Thyroid gland (tissue), 4 donors: ENCODE results near the gene KIAA1671. TPM values are rescaled to one million over a fixed set of nuclear protein-coding genes. Genes with fewer than 3 reads are reported as not detected.
A peak's percentile ranks its signal among the peaks of the same experiment; 100 is the strongest.

ENCODE experiments used
- DNase-seq, 2 donors: peaks; one replicate each; pipeline ENCODE4 v3.0.0-alpha.2; 2019
- H3K27ac ChIP-seq, 3 donors: fragments of 200-600 bp; sonication (generic); 1 replicate in 2 of 3; 2 replicates in 1 of 3; pipeline ENCODE4 v1.5.1; 2016 to 2019; ENCODE audit warnings: mild to moderate bottlenecking in 1 of 3, moderate library complexity in 1 of 3
- H3K27me3 ChIP-seq: fragments of 200-600 bp; sonication (generic); one replicate; pipeline ENCODE4 v1.5.1; 2019
- H3K36me3 ChIP-seq, 2 donors: fragments of 200-600 bp; sonication (generic); one replicate each; pipeline ENCODE4 v1.5.1; 2016 to 2019
- H3K4me1 ChIP-seq, 2 donors: fragments of 200-600 bp; sonication (generic); one replicate each; pipeline ENCODE4 v1.5.1; 2017 to 2019
- H3K4me3 ChIP-seq, 3 donors: fragments of 200-600 bp; sonication (generic); replicated peaks in 1 of 3; 1 replicate in 2 of 3; 2 replicates in 1 of 3; pipeline ENCODE4 v1.5.1; 2016; ENCODE audit warnings: mild to moderate bottlenecking in 1 of 3
- H3K9me3 ChIP-seq: fragments of 200-600 bp; sonication (generic); one replicate; pipeline ENCODE4 v1.5.1; 2017
- CTCF ChIP-seq, 6 experiments: fragments of 200-600 bp in 3 of 6; fragments of 450-650 bp in 3 of 6; sonication (generic) in 3 of 6; IDR thresholded peaks; one replicate each; pipeline ENCODE4 v1.5.1; 2016 to 2019; ENCODE audit warnings: antibody characterized with exemption in 6 of 6, mild to moderate bottlenecking in 2 of 6, inconsistent platforms in 1 of 6, moderate library complexity in 1 of 6
- POLR2A ChIP-seq, 2 donors: fragments of 450-650 bp; IDR thresholded peaks; one replicate each; pipeline ENCODE4 v1.6.1; 2017; ENCODE audit warnings: antibody characterized with exemption in 2 of 2, mild to moderate bottlenecking in 2 of 2, moderate library complexity in 1 of 2
- WGBS, 2 donors: methylation state at CpG; one replicate each; pipeline ENCODE4 v1.1.5; 2017; 5-methylcytosine and 5-hydroxymethylcytosine counted together
- intact Hi-C: fragments of 100-400 bp; cut with DNase I; formaldehyde crosslinking; loops from one replicate; pipeline ENCODE4 v1.15.1; 2023
- total RNA-seq, 4 donors: library from RNA; depleted of rRNA; stranded (reverse); fragments of >200 nt; gene quantifications; one replicate each; pipeline ENCODE4 v1.2.3, GENCODE V29; 2016

KIAA1671 gene
- total RNA-seq, 4 donors from 2014 or later = 63.2 to 111 (median 79.7) TPM

GRCh38 chr22:25134028-25134427, 181.5 kb downstream of the KIAA1671 start:
- Histone ChIP-seq H3K27me3 (no peaks in the 10 kb centered on the region), H3K27ac (peak overlapping the region; percentile 61 to 69 (median 67)), H3K36me3 (no peaks in the 10 kb centered on the region), H3K4me1 (peaks cover 56 to 88% of the 10 kb centered on the region in 2 donors), H3K4me3 (no peak overlapping the region), H3K9me3 (no peaks in the 10 kb centered on the region)
- TF ChIP-seq CTCF (IDR thresholded peaks at IDR 0.05) = no peak
- no peak for TF ChIP-seq POLR2A (IDR thresholded peaks at IDR 0.05)
- intact Hi-C loops = no loop called here
- peak; percentile 50 to 64 for DNase-seq
- 35 to 47% methylated on average over 4 of the region's 4 CpGs for WGBS, 2 donors

GRCh38 chr22:25134451-25134850, 181.9 kb downstream of the KIAA1671 start:
- Histone ChIP-seq H3K36me3 (no peaks in the 10 kb centered on the region), H3K4me1 (peaks cover 56 to 92% of the 10 kb centered on the region in 2 donors), H3K27me3 (no peaks in the 10 kb centered on the region), H3K9me3 (no peaks in the 10 kb centered on the region), H3K27ac (peak overlapping the region; percentile 61 to 69 (median 67)), H3K4me3 (no peak overlapping the region)
- DNase-seq = no peak
- 73 to 78% methylated on average over 2 of the region's 2 CpGs for WGBS, 2 donors
- intact Hi-C loops = no loop called here
- TF ChIP-seq POLR2A (IDR thresholded peaks at IDR 0.05) = no peak
- TF ChIP-seq CTCF (IDR thresholded peaks at IDR 0.05) = no peak

GRCh38 chr22:25136953-25137576, 184.5 kb downstream of the KIAA1671 start:
- Histone ChIP-seq H3K27me3 (no peaks in the 10 kb centered on the region), H3K36me3 (no peaks in the 10 kb centered on the region), H3K27ac (peak overlapping the region; percentile 53 to 74 (median 62)), H3K4me1 (peaks cover 36 to 75% of the 10 kb centered on the region in 2 donors), H3K4me3 (no peak overlapping the region), H3K9me3 (no peaks in the 10 kb centered on the region)
- intact Hi-C loops = no loop called here
- no peak for DNase-seq
- TF ChIP-seq CTCF (IDR thresholded peaks at IDR 0.05) = no peak
- no peak for TF ChIP-seq POLR2A (IDR thresholded peaks at IDR 0.05)
- WGBS, 2 donors = 85 to 89% methylated on average over 5 of the region's 5 CpGs

- Histone ChIP-seq H3K27ac (peak overlapping the region; percentile 53 to 74 (median 62)), H3K4me3 (no peak overlapping the region), H3K9me3 (no peaks in the 10 kb centered on the region), H3K27me3 (no peaks in the 10 kb centered on the region), H3K36me3 (no peaks in the 10 kb centered on the region), H3K4me1 (peaks cover 34 to 68% of the 10 kb centered on the region in 2 donors)
- TF ChIP-seq CTCF (IDR thresholded peaks at IDR 0.05) (no peak), POLR2A (IDR thresholded peaks at IDR 0.05) (no peak)
- intact Hi-C loops = no loop called here
- peak in 1 of 2 donors; percentile 45 for DNase-seq
- 80 to 82% methylated on average over 6 of the region's 6 CpGs for WGBS, 2 donors
These were observed 185.3 kb downstream of the KIAA1671 start for GRCh38 chr22:25137577-25138525.
